T-helper 9 cell (primary cell): ENCODE measurements around the gene APOB.

ENCODE experiments used
- DNase-seq: peaks from one replicate; pipeline ENCODE4 v3.0.0-alpha.2; 2020

The APOB gene

DNA sequence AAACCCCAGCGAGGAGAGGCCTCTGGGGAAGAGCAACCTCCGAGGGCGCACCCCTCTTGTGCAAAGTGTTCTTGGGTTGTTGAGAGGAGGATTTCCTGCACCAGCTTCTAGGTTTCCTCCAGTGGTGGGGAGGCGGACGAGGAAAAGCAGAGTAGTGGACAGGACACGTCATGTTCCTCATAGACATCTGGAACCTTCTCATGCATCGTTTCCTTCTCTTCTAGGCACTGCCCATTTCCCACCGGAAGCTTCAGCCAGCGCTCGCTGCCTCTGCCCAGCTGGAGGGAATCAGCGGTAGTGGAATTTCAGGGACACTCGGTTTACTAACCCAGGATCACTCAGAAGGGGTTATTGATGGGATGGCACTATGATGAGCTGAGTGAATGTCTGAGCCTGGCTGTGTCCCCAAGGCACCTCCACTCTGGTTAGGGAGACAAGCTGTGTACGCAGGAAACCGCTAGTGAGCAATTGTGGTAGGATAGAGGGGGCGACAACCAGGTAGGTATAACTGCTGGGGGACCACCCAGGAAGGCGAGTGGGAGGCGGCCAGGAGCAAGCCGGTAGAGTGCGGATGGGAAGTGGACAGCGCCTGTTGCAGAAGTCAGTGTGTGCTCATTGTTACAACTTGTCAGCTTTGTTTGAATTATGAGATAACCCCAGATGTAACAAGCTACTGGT, 960 bp upstream of the APOB start:
- DNase-seq, result no peak

DNA sequence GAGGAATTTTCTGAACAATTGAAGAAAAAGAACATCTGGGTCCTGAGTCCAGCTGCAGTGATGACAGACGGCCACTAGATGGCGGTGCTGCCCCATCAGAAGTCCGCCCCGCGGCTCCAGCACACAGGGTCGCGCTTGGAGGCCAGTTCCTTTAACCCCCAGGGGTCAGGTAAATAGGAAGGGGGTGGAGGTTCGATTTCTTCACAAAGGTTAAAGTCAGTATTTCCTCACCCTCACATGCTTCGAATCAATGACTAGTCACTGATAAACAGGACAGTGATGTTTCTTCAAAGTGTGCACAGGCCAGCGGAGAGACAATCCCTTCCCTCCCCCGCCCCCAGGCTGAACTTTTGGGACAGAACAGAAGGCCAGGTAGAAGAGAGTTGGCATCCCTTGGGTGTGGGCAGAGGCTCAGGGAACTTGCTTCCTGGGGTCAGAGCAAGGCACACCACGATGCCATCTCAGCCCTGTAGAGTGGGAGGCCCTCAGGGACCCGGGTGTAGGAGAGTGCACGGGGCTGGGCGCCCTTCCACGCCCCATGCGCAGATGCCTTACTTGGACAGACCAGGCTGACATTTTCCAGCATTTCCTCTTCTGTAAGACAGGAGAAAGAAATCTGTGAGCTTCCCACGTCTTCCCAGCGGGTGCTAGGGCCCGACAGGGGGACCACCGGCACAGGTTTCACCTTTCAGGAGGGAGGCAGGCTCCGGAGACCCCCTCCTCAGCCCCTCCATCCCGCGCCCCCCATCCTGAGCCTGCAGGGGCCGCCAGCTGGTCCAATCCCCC, 722 bp downstream of the APOB start:
- DNase-seq, result peak; percentile 45

DNA sequence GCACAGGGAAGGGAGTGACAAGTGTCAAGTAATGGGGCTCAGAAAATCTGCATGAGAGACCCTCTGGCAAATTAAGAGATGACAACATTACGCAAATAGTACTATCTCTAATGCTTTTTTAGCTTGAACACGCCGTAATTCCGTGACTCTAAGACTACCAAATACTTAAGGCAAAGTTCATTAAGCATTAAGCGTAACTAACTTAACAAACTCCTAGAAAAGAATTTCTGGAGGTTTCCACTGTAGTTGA, 1.2 kb downstream of the APOB start:
- no peak for DNase-seq

- DNase-seq, result no peak
Observed at GRCh38 chr2:21041943-21042707, 1.7 kb downstream of the APOB start.

GRCh38 chr2:21041462-21041861, 2.4 kb downstream of the APOB start:
- no peak for DNase-seq

GRCh38 chr2:21040468-21041377, 3.1 kb downstream of the APOB start:
- no peak for DNase-seq

GRCh38 chr2:21039979-21040467, 3.9 kb downstream of the APOB start:
- DNase-seq, result no peak

DNA sequence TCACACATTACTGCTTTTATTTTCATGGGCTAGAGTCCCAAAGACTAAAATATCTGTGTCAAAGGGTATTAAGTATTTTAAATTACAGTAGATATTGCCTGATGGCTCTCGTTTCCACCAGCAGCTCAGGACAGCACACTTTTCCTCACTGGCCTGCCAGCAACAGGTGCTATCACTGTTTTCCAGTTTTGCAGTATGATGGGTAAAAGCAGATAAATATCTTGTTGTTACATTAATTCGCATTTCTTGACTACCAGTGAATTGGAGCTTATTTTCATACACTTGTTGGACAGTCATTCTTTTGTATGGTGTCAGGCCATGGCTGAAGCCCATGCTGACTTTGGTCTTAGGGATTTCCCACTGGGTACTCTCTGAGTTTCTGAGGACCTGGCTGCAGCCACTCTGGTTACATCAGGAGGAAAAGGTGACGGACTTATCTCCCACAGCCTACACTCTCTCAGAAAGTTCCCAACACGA, 4.8 kb downstream of the APOB start:
- no peak for DNase-seq

DNA sequence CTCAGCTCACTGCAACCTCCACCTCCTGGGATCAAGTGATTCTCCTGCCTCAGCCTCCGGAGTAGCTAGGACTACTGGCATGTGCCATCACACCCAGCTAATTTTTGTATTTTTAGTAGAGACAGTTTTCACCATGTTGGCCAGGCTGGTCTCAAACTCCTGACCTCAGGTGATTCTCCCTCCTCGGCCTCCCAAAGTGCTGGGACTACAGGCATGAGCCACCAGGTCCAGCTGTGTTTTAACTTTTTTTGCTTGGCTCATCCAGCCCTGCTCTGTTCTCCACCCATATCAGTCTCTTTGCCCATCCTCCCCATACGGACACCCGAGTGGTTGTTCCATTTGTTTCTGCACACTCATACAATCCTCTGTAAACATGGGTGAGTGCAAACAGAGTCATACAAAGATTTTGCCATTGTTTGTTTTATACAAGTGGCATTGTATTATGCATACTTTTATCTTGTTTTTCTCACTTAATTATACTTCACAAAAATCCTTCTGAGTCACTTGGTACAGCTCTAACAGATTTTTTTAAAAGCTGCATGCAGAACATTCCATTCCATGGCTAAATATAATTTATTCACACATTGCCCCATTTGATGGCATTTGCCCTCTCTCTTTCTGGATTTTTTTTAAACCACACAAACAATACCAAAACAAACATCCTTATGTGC, 5.3 kb downstream of the APOB start:
- DNase-seq, result no peak

DNA sequence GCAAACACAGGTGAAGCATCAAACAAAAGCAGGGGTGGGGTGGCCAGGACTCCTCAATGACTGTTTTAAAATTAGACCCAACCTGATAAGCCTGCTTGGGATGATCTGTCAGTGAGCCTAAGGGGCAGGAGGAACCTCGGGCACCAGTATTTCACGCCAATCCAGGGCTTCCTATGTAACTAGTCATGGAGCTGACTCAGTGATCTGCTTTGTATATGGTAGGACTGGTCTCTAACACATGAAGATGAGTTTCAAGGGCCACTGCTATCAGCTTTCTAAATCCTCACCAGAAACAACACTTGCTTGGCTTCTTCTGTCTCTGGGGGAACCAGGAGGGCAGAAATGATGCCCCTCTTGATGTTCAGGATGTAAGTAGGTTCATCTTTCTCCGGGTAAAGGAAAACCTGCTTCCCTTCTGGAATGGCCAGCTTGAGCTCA, 6.2 kb downstream of the APOB start:
- no peak for DNase-seq

DNA sequence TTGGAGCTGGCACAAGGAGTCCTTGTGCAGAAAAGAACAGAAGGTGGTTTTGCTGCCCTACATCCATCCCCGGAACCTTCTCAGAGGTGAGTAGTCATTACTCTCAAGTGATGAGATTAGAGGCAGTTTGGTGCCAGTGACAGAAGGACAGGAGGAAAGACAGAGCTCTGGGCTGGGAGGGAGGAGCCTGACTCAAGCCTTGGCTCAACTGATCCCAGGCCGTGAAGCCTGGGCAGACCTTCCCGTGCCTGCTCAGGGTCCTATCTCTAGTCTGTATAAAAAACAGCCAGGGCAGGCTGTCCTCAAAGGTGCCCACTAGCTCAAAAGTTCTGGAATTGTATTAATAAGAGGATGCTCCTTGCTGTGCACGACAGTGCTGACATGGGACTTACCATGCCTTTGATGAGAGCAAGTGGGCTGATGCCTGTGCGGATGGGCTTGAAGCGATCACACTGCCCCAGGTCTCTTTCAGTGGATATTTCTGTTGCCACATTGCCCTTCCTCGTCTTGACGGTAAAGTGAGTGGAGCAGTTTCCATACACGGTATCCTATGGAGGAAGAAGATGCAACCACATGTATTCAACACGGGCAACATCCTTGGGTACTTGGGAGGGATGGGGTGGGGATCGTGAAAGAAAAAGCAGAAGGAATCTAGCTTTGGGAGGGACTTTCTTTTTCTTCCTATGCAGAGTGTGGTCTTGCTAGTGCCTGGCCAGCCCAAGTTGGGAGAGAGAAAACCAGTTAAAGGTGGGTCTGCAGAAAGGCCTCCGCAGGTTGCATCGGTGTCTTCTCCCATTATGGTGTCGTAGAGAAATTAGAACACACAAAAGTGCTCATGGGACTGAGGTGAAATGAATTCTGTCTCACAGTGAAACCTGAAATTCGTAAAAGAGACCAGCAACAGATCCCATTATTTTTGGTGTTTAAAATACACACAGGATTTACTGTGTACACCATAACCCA, 6.9 kb downstream of the APOB start:
- DNase-seq, result no peak

GRCh38 chr2:21035974-21036707, 7.7 kb downstream of the APOB start:
- DNase-seq, result no peak

DNA sequence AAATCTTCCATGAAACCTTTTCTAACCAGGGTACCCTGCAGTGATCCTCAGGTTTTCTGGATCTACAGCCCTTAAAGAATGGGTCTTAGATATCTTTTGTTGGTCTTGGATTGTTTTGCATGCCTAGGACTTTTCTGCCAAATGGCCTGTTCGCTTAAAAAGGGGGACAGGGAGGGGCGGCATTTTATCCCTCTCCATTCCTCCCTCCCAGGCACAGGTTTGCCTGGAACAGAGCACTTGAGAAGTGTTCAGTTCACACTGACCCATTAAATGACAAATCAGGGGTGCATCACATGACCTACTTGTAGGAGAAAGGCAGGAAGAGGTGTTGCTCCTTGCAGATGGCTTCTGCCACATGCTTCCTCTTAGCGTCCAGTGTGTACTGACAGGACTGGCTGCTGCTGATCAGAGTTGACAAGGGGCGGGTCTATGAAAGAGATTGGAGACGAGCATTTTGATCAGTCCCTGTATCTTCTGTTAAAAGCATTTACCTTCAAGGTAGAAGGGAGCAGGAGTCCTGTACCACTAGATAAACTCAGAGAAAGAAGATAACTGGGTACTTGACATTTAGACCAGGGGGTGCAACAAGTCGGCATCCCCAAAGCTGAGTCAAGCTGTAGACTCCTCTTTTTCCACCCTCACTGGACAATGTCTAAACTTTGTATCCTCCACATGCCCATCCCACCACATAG, 8.4 kb downstream of the APOB start:
- no peak for DNase-seq

- DNase-seq, result no peak
Observed at GRCh38 chr2:21034972-21035279, 8.9 kb downstream of the APOB start.

DNA sequence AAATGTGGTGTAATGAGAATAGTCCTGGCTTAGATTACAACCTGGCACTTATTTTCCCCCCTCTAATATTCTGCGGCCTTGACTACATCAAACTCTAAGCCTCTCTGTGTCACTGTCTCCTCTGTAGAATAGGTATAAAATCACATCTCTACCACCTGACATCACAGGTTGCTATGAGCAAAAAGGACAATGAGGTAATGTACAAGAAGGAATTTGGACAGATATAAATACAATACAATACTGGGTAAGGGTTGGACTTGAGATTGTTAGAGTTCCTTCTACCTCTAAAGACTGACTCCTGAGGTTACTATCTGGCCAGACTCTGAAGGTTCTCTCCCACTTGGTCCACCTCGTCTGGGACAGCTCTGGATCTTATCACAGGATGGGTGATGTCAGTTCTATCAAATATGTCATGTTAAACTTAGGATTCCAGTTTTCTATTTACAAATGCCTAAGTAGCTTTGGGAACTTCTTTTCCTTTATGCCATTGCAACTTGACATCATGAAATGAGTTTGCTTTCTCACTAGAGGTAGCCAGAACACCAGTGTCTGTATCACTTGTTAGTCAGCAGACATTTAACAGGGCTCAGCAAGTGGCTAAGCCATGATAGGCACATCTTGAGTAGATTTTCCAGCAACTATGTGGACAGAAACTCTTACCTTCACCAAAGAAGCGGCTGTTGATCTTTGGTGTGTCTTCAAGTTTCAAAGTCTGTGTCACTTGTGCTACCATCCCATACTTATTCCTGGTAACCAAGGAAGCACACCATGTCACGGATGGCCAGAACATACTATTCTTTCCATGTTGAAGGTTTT, 9.5 kb downstream of the APOB start:
- no peak for DNase-seq

DNA sequence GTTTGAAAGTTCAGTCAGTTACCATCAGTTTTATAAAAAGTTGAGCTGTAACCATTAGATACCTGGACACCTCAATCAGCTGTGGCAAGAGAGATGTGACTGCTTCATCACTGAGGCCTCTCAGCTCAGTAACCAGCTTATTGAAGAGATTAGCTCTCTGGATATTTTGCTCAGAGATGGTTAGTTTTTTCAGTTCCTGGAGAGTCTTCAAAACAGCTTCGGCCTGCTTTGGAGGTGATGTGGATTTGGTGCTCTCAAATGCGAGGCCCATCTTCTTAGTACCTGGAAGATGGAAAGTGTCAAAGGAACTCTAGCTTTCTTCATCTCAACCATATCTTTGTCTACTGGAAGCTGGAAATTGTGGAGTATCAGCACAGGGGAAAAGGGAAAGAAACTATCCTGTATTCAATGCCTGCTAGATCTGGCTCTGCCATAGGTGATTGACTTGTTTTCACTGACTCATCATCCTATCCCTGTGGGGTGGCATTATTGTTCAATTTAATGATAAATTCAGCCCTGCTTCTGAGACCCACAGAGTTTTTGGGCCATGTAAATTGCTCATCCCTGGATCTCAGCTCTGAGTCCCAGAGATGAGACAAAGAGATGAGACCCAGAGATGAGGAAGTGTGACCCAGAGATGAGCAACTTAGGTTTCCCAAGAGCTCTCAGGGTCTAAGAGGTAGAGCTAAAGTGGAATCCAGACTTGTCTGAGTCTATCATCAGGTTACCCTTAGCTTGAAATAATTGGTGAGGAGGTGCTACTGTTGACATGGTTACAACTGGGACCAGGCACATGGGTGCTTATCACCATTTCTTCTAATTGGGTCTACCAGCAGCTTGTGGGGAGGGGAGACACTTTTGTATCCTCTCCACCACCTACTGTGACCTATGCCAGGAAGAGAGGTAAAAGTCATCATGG, 10.4 kb downstream of the APOB start:
- no peak for DNase-seq
